Measurements from ENCODE around the gene ENTPD8. TPM values are rescaled to one million over a fixed set of nuclear protein-coding genes. Genes with fewer than 3 reads are reported as not detected.
"Not testable (repeated sequence)": the region's sequence is repeated elsewhere in the genome, so short reads cannot be mapped to it uniquely, and the experiment has no call there.

Gene ENTPD8
- total RNA-seq, 6 donors from 2014 or later: 0.15 to 0.17 TPM; not detected in 4

GRCh38 chr9:137454145-137454596 lies 13.0 kb upstream of the ENTPD8 start:
- ATAC-seq (ENCODE audit: low FRiP score in 2 of 2) (peak; percentile 31 to 58), DNase-seq (peak; percentile 64 to 93)
- TF ChIP-seq POLR2A (IDR thresholded peaks at IDR 0.05) (peak in 2 of 4 donors; percentile 31 to 59), POLR2AphosphoS5 (IDR thresholded peaks at IDR 0.05) (no peak)
- Histone ChIP-seq H3K9me3 (no peaks in the 10 kb centered on the region), H3K4me3 (peak overlapping the region; percentile 41 to 64 (median 56)), H3K27me3 (no peaks in the 10 kb centered on the region), H3K27ac (peak overlapping the region; percentile 65 to 83 (median 76)), H3K4me1 (peaks cover 17 to 38% (median 27%) of the 10 kb centered on the region in 4 donors), H3K36me3 (peaks cover 0 to 17% (median 6%) of the 10 kb centered on the region in 4 donors)
- WGBS, 2 donors: 12 to 25% methylated on average over 4 to 5 of the region's 24 CpGs

DNA sequence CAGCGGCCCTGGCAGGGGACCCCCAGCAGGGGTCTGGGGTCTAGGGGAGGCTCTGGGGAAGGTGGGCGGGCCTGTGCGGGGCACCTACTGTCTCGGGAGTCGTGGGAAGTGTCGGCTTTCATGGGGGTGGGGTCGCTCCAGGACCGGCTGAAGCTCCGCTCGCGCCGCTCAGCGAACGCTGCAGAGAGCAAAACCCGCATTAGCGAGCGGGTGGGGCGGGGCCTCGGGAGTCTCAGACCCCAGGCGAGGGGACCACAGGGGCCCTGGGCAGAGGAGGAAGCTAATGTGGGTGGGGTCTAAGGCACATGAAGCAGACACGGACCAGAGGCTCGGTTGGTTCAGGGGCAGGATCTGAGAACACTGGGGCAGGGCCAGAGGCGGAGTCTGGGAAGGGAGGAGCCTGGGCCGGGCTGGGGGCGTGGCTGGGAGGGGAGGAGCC lies 12.5 kb upstream of the ENTPD8 start:
- DNase-seq: peak; percentile 90
- peak; percentile 78 to 83 for ATAC-seq (ENCODE audit: low FRiP score in 2 of 2)
- H3K4me1 ChIP-seq: peaks cover 17 to 35% (median 27%) of the 10 kb centered on the region in 4 donors
- no peaks in the 10 kb centered on the region for H3K9me3 ChIP-seq
- peaks cover 0 to 22% (median 9%) of the 10 kb centered on the region in 4 donors for H3K36me3 ChIP-seq
- peak overlapping the region in 3 of 4 donors; percentile 45 to 64 (median 64) for H3K4me3 ChIP-seq
- no peaks in the 10 kb centered on the region for H3K27me3 ChIP-seq
- 16 to 30% methylated on average over 8 to 21 of the region's 25 CpGs for WGBS, 2 donors
- H3K27ac ChIP-seq: peak overlapping the region in 1 of 4 donors; percentile 26
- no peak for TF ChIP-seq POLR2A (IDR thresholded peaks at IDR 0.05)
- no peak for TF ChIP-seq POLR2AphosphoS5 (IDR thresholded peaks at IDR 0.05)
- TF ChIP-seq CTCF (IDR thresholded peaks at IDR 0.05): no peak
- no peak for TF ChIP-seq EP300 (IDR thresholded peaks at IDR 0.05)

GRCh38 chr9:137452761-137453642 lies 11.8 kb upstream of the ENTPD8 start:
- WGBS, 2 donors: 80 to 98% methylated on average over 6 to 18 of the region's 43 CpGs
- Histone ChIP-seq H3K27me3 (no peaks in the 10 kb centered on the region), H3K36me3 (peaks cover 0 to 23% (median 10%) of the 10 kb centered on the region in 4 donors), H3K27ac (peak overlapping the region in 1 of 4 donors; percentile 26), H3K4me1 (peaks cover 11 to 28% (median 20%) of the 10 kb centered on the region in 4 donors), H3K4me3 (peak overlapping the region in 3 of 4 donors; percentile 45 to 64 (median 64)), H3K9me3 (no peaks in the 10 kb centered on the region)
- ATAC-seq (ENCODE audit: low FRiP score in 2 of 2) (peak in 1 of 2 donors; percentile 1), DNase-seq (peak in 1 of 2 donors; percentile 89)
- TF ChIP-seq EP300 (IDR thresholded peaks at IDR 0.05): no peak
- no peak for TF ChIP-seq POLR2A (IDR thresholded peaks at IDR 0.05)
- no peak for TF ChIP-seq CTCF (IDR thresholded peaks at IDR 0.05)
- no peak for TF ChIP-seq POLR2AphosphoS5 (IDR thresholded peaks at IDR 0.05)

GRCh38 chr9:137452006-137452760 lies 11.0 kb upstream of the ENTPD8 start:
- TF ChIP-seq CTCF (IDR thresholded peaks at IDR 0.05): no peak
- no peak for TF ChIP-seq POLR2A (IDR thresholded peaks at IDR 0.05)
- no peak for TF ChIP-seq POLR2AphosphoS5 (IDR thresholded peaks at IDR 0.05)
- no peak for TF ChIP-seq EP300 (IDR thresholded peaks at IDR 0.05)
- Histone ChIP-seq H3K4me1 (peaks cover 10 to 22% (median 19%) of the 10 kb centered on the region in 4 donors), H3K27me3 (no peaks in the 10 kb centered on the region), H3K4me3 (no peak overlapping the region), H3K27ac (no peak overlapping the region), H3K9me3 (no peaks in the 10 kb centered on the region), H3K36me3 (peaks cover 0 to 23% (median 10%) of the 10 kb centered on the region in 4 donors)
- WGBS, 2 donors: 84 to 87% methylated on average over 12 to 16 of the region's 17 CpGs
- DNase-seq (peak in 1 of 2 donors; percentile 82), ATAC-seq (ENCODE audit: low FRiP score in 2 of 2) (no peak)

GRCh38 chr9:137451264-137452005 lies 10.3 kb upstream of the ENTPD8 start:
- H3K4me3 ChIP-seq; H3K27ac ChIP-seq; DNase-seq; ATAC-seq (ENCODE audit: low FRiP score in 2 of 2); H3K9me3 ChIP-seq; H3K27me3 ChIP-seq: not testable (repeated sequence)
- H3K36me3 ChIP-seq: peaks cover 0 to 23% (median 10%) of the 10 kb centered on the region in 4 donors
- H3K4me1 ChIP-seq: peaks cover 10 to 22% (median 19%) of the 10 kb centered on the region in 4 donors
- 60 to 76% methylated on average over 1 to 17 of the region's 31 CpGs for WGBS, 2 donors

GRCh38 chr9:137450539-137451222 lies 9.5 kb upstream of the ENTPD8 start:
- Histone ChIP-seq H3K36me3 (peaks cover 0 to 23% (median 10%) of the 10 kb centered on the region in 4 donors), H3K4me1 (peaks cover 10 to 22% (median 19%) of the 10 kb centered on the region in 4 donors)
- H3K27ac ChIP-seq; DNase-seq; H3K9me3 ChIP-seq; ATAC-seq (ENCODE audit: low FRiP score in 2 of 2); H3K27me3 ChIP-seq; H3K4me3 ChIP-seq: not testable (repeated sequence)
- WGBS, 2 donors: 83% methylated on average over 22 of the region's 24 CpGs; no CpG with 5 or more reads in 1 of the 2 donors
